ENCODE data around the gene TAP1.
"Not testable (repeated sequence)": the region's sequence is repeated elsewhere in the genome, so short reads cannot be mapped to it uniquely, and the experiment has no call there.

The TAP1 gene

GRCh38 chr6:32838114-32838958 is 15.2 kb downstream of the TAP1 start, which contains the start of gene TAP2:
Gene TAP2, minus strand, starts transcription at chr6:32838739. Its CDS starts 506 bp downstream, at chr6:32838233.
- peak; percentile 86 for DNase-seq

GRCh38 chr6:32837651-32838113 is 15.8 kb downstream of the TAP1 start:
- DNase-seq = no peak

GRCh38 chr6:32836873-32837272 is 16.6 kb downstream of the TAP1 start:
- no peak for DNase-seq

GRCh38 chr6:32835167-32835893 is 18.2 kb downstream of the TAP1 start:
- DNase-seq = no peak

GRCh38 chr6:32833664-32834063 is 19.8 kb downstream of the TAP1 start:
- no peak for DNase-seq

GRCh38 chr6:32832535-32832934 is 21.0 kb downstream of the TAP1 start:
- DNase-seq = no peak

GRCh38 chr6:32830936-32831335 is 22.6 kb downstream of the TAP1 start:
- no peak for DNase-seq

- no peak for DNase-seq
These were observed 23.5 kb downstream of the TAP1 start for GRCh38 chr6:32830017-32830416.

GRCh38 chr6:32829495-32829894 is 24.0 kb downstream of the TAP1 start:
- DNase-seq = no peak

- DNase-seq = no peak
These were observed 26.5 kb downstream of the TAP1 start for GRCh38 chr6:32827025-32827424.

- no peak for DNase-seq
These were observed 27.5 kb downstream of the TAP1 start for GRCh38 chr6:32825966-32826365.

- DNase-seq = no peak
These were observed 33.8 kb downstream of the TAP1 start for GRCh38 chr6:32819729-32820128.

- DNase-seq = no peak
These were observed 34.6 kb downstream of the TAP1 start for GRCh38 chr6:32818867-32819266.

GRCh38 chr6:32816746-32817204 is 36.7 kb downstream of the TAP1 start, which contains the start of gene HLA-DOB:
Gene HLA-DOB, minus strand, starts transcription at chr6:32817002. Its CDS starts 51 bp downstream, at chr6:32816951.
- no peak for DNase-seq

GRCh38 chr6:32815996-32816395 is 37.5 kb downstream of the TAP1 start:
- no peak for DNase-seq

- DNase-seq = no peak
These were observed 38.4 kb downstream of the TAP1 start for GRCh38 chr6:32815115-32815514.

GRCh38 chr6:32814145-32814544 is 39.4 kb downstream of the TAP1 start:
- no peak for DNase-seq

- DNase-seq = no peak
These were observed 44.3 kb downstream of the TAP1 start for GRCh38 chr6:32809171-32809570.

GRCh38 chr6:32807020-32807580 is 46.4 kb downstream of the TAP1 start:
- no peak for DNase-seq

- not testable (repeated sequence) for DNase-seq
These were observed 48.1 kb downstream of the TAP1 start for GRCh38 chr6:32805404-32805803.

- no peak for DNase-seq
These were observed 50.1 kb downstream of the TAP1 start for GRCh38 chr6:32803416-32803815.

GRCh38 chr6:32799740-32800139 is 53.8 kb downstream of the TAP1 start:
- no peak for DNase-seq

- no peak for DNase-seq
These were observed 54.3 kb downstream of the TAP1 start for GRCh38 chr6:32799168-32799567.
